ENCODE measurements around the gene KCNE5.

DNA sequence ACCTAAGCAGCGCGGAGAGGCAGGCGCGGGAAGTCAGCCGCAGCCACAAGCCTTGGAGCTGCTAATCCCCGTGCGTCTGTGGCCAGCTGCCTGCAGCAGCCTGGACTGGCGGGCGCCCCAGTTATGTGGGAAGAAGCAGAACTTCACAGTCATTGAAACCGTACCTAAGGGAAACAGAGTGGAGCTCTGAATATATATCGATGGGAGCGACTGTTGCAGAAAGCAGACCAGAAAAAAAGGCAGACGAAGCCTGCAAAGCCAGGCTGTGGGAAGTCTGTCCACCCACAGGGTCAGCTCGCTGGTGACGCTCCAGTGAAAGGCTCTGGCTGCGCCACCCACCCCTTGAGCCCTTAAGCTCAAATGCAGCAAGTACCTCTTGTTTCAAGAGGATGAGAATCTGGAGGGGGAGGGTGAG lies 24.7 kb downstream of the KCNE5 start:
- TF ChIP-seq, protein P1, sequence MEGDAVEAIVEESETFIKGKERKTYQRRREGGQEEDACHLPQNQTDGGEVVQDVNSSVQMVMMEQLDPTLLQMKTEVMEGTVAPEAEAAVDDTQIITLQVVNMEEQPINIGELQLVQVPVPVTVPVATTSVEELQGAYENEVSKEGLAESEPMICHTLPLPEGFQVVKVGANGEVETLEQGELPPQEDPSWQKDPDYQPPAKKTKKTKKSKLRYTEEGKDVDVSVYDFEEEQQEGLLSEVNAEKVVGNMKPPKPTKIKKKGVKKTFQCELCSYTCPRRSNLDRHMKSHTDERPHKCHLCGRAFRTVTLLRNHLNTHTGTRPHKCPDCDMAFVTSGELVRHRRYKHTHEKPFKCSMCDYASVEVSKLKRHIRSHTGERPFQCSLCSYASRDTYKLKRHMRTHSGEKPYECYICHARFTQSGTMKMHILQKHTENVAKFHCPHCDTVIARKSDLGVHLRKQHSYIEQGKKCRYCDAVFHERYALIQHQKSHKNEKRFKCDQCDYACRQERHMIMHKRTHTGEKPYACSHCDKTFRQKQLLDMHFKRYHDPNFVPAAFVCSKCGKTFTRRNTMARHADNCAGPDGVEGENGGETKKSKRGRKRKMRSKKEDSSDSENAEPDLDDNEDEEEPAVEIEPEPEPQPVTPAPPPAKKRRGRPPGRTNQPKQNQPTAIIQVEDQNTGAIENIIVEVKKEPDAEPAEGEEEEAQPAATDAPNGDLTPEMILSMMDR (conservative IDR thresholded peaks at IDR 0.05; ENCODE audit: low read depth, low read length) = no peak
- TF ChIP-seq EZH2 (IDR thresholded peaks at IDR 0.05; ENCODE audit: borderline replicate concordance, low read depth, low read length, poor library complexity, severe bottlenecking) = no peak

Data from A673 (cell line).